ENCODE results near the gene C17orf58.
A peak's percentile ranks its signal among the peaks of the same experiment; 100 is the strongest.

Gene C17orf58

DNA sequence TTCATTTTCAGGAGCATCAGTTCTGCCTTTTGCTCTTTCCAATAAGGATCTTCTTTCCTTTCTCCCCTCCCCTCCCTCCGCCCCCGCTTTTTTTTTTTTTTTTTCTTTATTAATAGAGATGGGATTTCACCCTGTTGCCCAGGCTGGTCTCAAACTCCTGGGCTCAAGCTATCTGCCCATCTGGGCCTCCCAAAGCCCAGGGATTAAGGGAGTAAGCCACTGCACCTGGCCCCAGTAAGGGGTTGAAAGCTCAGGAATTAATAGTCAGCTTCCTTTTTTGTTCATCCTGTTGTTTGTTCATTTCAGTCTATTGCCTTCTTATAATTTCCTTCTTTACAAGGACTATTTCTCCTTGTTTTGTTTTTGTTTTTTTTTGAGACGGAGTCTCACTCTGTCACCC lies 7.9 kb upstream of the C17orf58 start:
- H3K27ac ChIP-seq (ENCODE audit: poor library complexity, severe bottlenecking): no peak overlapping the region
- ATAC-seq (ENCODE audit: low read depth) (no peak), DNase-seq (ENCODE audit: low spot score) (no peak)
- H3K9me3 ChIP-seq (ENCODE audit: severe bottlenecking): no peaks in the 10 kb centered on the region
- no peak overlapping the region for H3K4me3 ChIP-seq (ENCODE audit: severe bottlenecking)
- TF ChIP-seq, protein P1, sequence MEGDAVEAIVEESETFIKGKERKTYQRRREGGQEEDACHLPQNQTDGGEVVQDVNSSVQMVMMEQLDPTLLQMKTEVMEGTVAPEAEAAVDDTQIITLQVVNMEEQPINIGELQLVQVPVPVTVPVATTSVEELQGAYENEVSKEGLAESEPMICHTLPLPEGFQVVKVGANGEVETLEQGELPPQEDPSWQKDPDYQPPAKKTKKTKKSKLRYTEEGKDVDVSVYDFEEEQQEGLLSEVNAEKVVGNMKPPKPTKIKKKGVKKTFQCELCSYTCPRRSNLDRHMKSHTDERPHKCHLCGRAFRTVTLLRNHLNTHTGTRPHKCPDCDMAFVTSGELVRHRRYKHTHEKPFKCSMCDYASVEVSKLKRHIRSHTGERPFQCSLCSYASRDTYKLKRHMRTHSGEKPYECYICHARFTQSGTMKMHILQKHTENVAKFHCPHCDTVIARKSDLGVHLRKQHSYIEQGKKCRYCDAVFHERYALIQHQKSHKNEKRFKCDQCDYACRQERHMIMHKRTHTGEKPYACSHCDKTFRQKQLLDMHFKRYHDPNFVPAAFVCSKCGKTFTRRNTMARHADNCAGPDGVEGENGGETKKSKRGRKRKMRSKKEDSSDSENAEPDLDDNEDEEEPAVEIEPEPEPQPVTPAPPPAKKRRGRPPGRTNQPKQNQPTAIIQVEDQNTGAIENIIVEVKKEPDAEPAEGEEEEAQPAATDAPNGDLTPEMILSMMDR (IDR thresholded peaks at IDR 0.05; ENCODE audit: poor library complexity, severe bottlenecking): no peak
- H3K36me3 ChIP-seq (ENCODE audit: low read depth): no peaks in the 10 kb centered on the region
- H3K4me1 ChIP-seq (ENCODE audit: insufficient read depth, poor library complexity, severe bottlenecking): no peaks in the 10 kb centered on the region
- H3K27me3 ChIP-seq (ENCODE audit: insufficient read depth, poor library complexity, severe bottlenecking): no peaks in the 10 kb centered on the region

GRCh38 chr17:67999291-67999911 lies 3.1 kb upstream of the C17orf58 start:
- H3K27me3 ChIP-seq (ENCODE audit: insufficient read depth, poor library complexity, severe bottlenecking): no peaks in the 10 kb centered on the region
- H3K9me3 ChIP-seq (ENCODE audit: severe bottlenecking): no peaks in the 10 kb centered on the region
- no peak overlapping the region for H3K27ac ChIP-seq (ENCODE audit: poor library complexity, severe bottlenecking)
- H3K4me1 ChIP-seq (ENCODE audit: insufficient read depth, poor library complexity, severe bottlenecking): peaks cover 7% of the 10 kb centered on the region
- no peak overlapping the region for H3K4me3 ChIP-seq (ENCODE audit: severe bottlenecking)
- ATAC-seq (ENCODE audit: low read depth) (peak; percentile 82), DNase-seq (ENCODE audit: low spot score) (no peak)
- TF ChIP-seq, protein P1 (IDR thresholded peaks at IDR 0.05; ENCODE audit: poor library complexity, severe bottlenecking): no peak
- H3K36me3 ChIP-seq (ENCODE audit: low read depth): no peaks in the 10 kb centered on the region

- no peak overlapping the region for H3K4me3 ChIP-seq (ENCODE audit: severe bottlenecking)
- no peak for DNase-seq (ENCODE audit: low spot score)
- H3K4me1 ChIP-seq (ENCODE audit: insufficient read depth, poor library complexity, severe bottlenecking): peaks cover 10% of the 10 kb centered on the region
- no peaks in the 10 kb centered on the region for H3K9me3 ChIP-seq (ENCODE audit: severe bottlenecking)
- no peaks in the 10 kb centered on the region for H3K27me3 ChIP-seq (ENCODE audit: insufficient read depth, poor library complexity, severe bottlenecking)
- ATAC-seq (ENCODE audit: low read depth): no peak
- no peak overlapping the region for H3K27ac ChIP-seq (ENCODE audit: poor library complexity, severe bottlenecking)
- H3K36me3 ChIP-seq (ENCODE audit: low read depth): no peaks in the 10 kb centered on the region
- TF ChIP-seq, protein P1 (IDR thresholded peaks at IDR 0.05; ENCODE audit: poor library complexity, severe bottlenecking): no peak
Measured at GRCh38 chr17:67998466-67998865, 2.2 kb upstream of the C17orf58 start.

GRCh38 chr17:67995570-67996263 lies 552 bp downstream of the C17orf58 start:
- no peaks in the 10 kb centered on the region for H3K27me3 ChIP-seq (ENCODE audit: insufficient read depth, poor library complexity, severe bottlenecking)
- TF ChIP-seq, protein P1 (IDR thresholded peaks at IDR 0.05; ENCODE audit: poor library complexity, severe bottlenecking): peak; percentile 6
- peak overlapping the region; percentile 36 for H3K4me3 ChIP-seq (ENCODE audit: severe bottlenecking)
- no peak for DNase-seq (ENCODE audit: low spot score)
- H3K4me1 ChIP-seq (ENCODE audit: insufficient read depth, poor library complexity, severe bottlenecking): peaks cover 10% of the 10 kb centered on the region
- H3K36me3 ChIP-seq (ENCODE audit: low read depth): peaks cover 7% of the 10 kb centered on the region
- no peaks in the 10 kb centered on the region for H3K9me3 ChIP-seq (ENCODE audit: severe bottlenecking)
- peak; percentile 1; the same call in 1 of the 3 replicates for ATAC-seq (ENCODE audit: low read depth)
- no peak overlapping the region for H3K27ac ChIP-seq (ENCODE audit: poor library complexity, severe bottlenecking)

Measured in RWPE2 (cell line).